HepG2 (cell line): Measurements from ENCODE around the gene FAM222B. TPM values are rescaled to one million over a fixed set of nuclear protein-coding genes. Genes with fewer than 3 reads are reported as not detected.
A peak's percentile ranks its signal among the peaks of the same experiment; 100 is the strongest.

Experiments used
- ARHGAP35 ChIP-seq: sonication (generic); formaldehyde crosslinking; IDR thresholded peaks from 2 replicates; pipeline ENCODE4 v1.9.0; 2022; ENCODE audit warnings: mild to moderate bottlenecking, inconsistent platforms, moderate library complexity, missing genetic modification reagents, borderline replicate concordance
- ARID3A ChIP-seq: IDR thresholded peaks from 2 replicates; pipeline ENCODE4 v1.6.1; 2012; ENCODE audit warnings: low read depth, low read length, improper control_type of control experiment
- ATRX ChIP-seq: sonication (generic); formaldehyde crosslinking; IDR thresholded peaks from 2 replicates; pipeline ENCODE4 v1.4.0; 2020; ENCODE audit warnings: missing genetic modification reagents, borderline replicate concordance
- CENPX ChIP-seq: sonication (generic); formaldehyde crosslinking; IDR thresholded peaks from 2 replicates; pipeline ENCODE4 v1.9.0; 2021; ENCODE audit warnings: mild to moderate bottlenecking, missing genetic modification reagents, moderate library complexity
- DZIP1 ChIP-seq: sonication (generic); formaldehyde crosslinking; IDR thresholded peaks from 2 replicates; pipeline ENCODE4 v1.5.0; 2020; ENCODE audit warnings: mild to moderate bottlenecking, missing genetic modification reagents
- GMEB2 ChIP-seq: IDR thresholded peaks from 2 replicates; pipeline ENCODE4 v1.6.1; 2016; ENCODE audit warnings: missing biosample characterization, missing genetic modification reagents, low read depth
- HOXD1 ChIP-seq: sonication (generic); formaldehyde crosslinking; IDR thresholded peaks from 2 replicates; pipeline ENCODE4 v1.5.0; 2020; ENCODE audit warnings: missing genetic modification reagents
- KLF11 ChIP-seq: IDR thresholded peaks from 2 replicates; pipeline ENCODE4 v1.6.1; 2016; ENCODE audit warnings: missing compliant biosample characterization
- MXI1 ChIP-seq: IDR thresholded peaks from 3 replicates; pipeline ENCODE4 v1.6.1; 2012; ENCODE audit warnings: low read depth, low read length, inconsistent platforms, borderline replicate concordance
- NFE2L2 ChIP-seq: fragments of 150-350 bp; IDR thresholded peaks from 2 replicates; pipeline ENCODE4 v1.6.1; 2014; ENCODE audit warnings: low read length
- NR2F6 ChIP-seq, 2 experiments: IDR thresholded peaks; 2 replicates each; pipeline ENCODE4 v1.6.1; 2016; ENCODE audit warnings: antibody characterized with exemption in 1 of 2, mild to moderate bottlenecking in 1 of 2
- POGZ ChIP-seq: sonication (generic); formaldehyde crosslinking; IDR thresholded peaks from 2 replicates; pipeline ENCODE4 v1.4.0; 2020; ENCODE audit warnings: mild to moderate bottlenecking, missing genetic modification reagents
- RAD21 ChIP-seq: fragments of 450-650 bp; formaldehyde crosslinking; IDR thresholded peaks from 2 replicates; pipeline ENCODE4 v1.5.0; 2020; ENCODE audit warnings: mild to moderate bottlenecking
- REPIN1 ChIP-seq: sonication (generic); formaldehyde crosslinking; IDR thresholded peaks from 2 replicates; pipeline ENCODE4 v1.8.0; 2022; ENCODE audit warnings: missing genetic modification reagents, low read depth, mild to moderate bottlenecking, borderline replicate concordance
- RNF2 ChIP-seq: fragments of 450-650 bp; conservative IDR thresholded peaks from 2 replicates; pipeline ENCODE4 v1.6.1; 2016; ENCODE audit warnings: low read depth
- TBX3 ChIP-seq: fragments of 450-650 bp; IDR thresholded peaks from 2 replicates; pipeline ENCODE4 v1.6.1; 2017; ENCODE audit warnings: antibody characterized with exemption, mild to moderate bottlenecking, inconsistent platforms, borderline replicate concordance
- ZBTB38 ChIP-seq: sonication (generic); formaldehyde crosslinking; IDR thresholded peaks from 2 replicates; pipeline ENCODE4 v1.5.1; 2020; ENCODE audit warnings: mild to moderate bottlenecking, missing genetic modification reagents
- ZFP36L1 ChIP-seq: sonication (generic); formaldehyde crosslinking; IDR thresholded peaks from 2 replicates; pipeline ENCODE4 v1.8.0; 2022; ENCODE audit warnings: mild to moderate bottlenecking, missing genetic modification reagents, moderate library complexity
- ZFP37 ChIP-seq: sonication (generic); formaldehyde crosslinking; IDR thresholded peaks from 2 replicates; pipeline ENCODE4 v1.4.0; 2020; ENCODE audit warnings: missing genetic modification reagents, borderline replicate concordance
- ZFP62 ChIP-seq: sonication (generic); formaldehyde crosslinking; IDR thresholded peaks from 2 replicates; pipeline ENCODE4 v1.4.0; 2020; ENCODE audit warnings: missing genetic modification reagents
- ZFP90 ChIP-seq: sonication (generic); formaldehyde crosslinking; IDR thresholded peaks from 2 replicates; pipeline ENCODE4 v1.8.0; 2022; ENCODE audit warnings: missing genetic modification reagents, mild to moderate bottlenecking, inconsistent platforms, borderline replicate concordance
- ZMYM4 ChIP-seq: sonication (generic); formaldehyde crosslinking; IDR thresholded peaks from 2 replicates; pipeline ENCODE4 v1.8.1; 2023; ENCODE audit warnings: mild to moderate bottlenecking, missing genetic modification reagents
- ZNF350 ChIP-seq: sonication (generic); formaldehyde crosslinking; IDR thresholded peaks from 2 replicates; pipeline ENCODE4 v1.4.0; 2020; ENCODE audit warnings: mild to moderate bottlenecking, low read depth, missing genetic modification reagents, borderline replicate concordance
- ZNF432 ChIP-seq: sonication (generic); formaldehyde crosslinking; IDR thresholded peaks from 2 replicates; pipeline ENCODE4 v1.5.0; 2020; ENCODE audit warnings: missing genetic modification reagents, mild to moderate bottlenecking, borderline replicate concordance
- ZNF709 ChIP-seq: sonication (generic); formaldehyde crosslinking; IDR thresholded peaks from 2 replicates; pipeline ENCODE4 v1.5.0; 2020; ENCODE audit warnings: mild to moderate bottlenecking, missing genetic modification reagents
- polyA plus RNA-seq, 8 experiments: library from polyadenylated mRNA; depleted of rRNA in 3 of 8; stranded (reverse) in 7 of 8; unstranded in 1 of 8; fragments of >200 nt; fragmentation: Illumina TruSeq in 4 of 8; extraction: Trizol in 4 of 8; gene quantifications; 2 replicates each; pipeline versions ENCODE4 v1.2.1 to v1.2.3, GENCODE V29; 2011 to 2016; ENCODE audit warnings: low read depth in 4 of 8, missing spikeins in 1 of 8, mixed read lengths in 1 of 8; ENCODE audit not compliant: insufficient read depth in 1 of 8
- total RNA-seq, 5 experiments: library from RNA; depleted of rRNA; stranded (reverse); fragments of >200 nt; fragmentation: Illumina TruSeq; extraction: Trizol; gene quantifications; 2 replicates each; pipeline ENCODE4 v1.2.3, GENCODE V29; 2016; ENCODE audit warnings: low read depth in 1 of 5

The FAM222B gene
- total and polyA plus RNA-seq, 2 of the 13 experiments (the other 11 are each of a cell fraction or from before 2014, with no cell fraction given) = 3.5 to 7.3 TPM

GRCh38 chr17:28750178-28751047 lies 92.2 kb downstream of the FAM222B start (continued):
- TF ChIP-seq MXI1 (peak; percentile 71; the same call in 1 of the 3 replicates), KLF11 (no peak), ZNF709 (no peak), ZBTB38 (no peak), GMEB2 (CRISPR knock-in tag) (no peak), ZFP36L1 (0 out of 2 replicates have a peak, but pooled peaks have one; percentile 44), HOXD1 (CRISPR knock-in tag) (no peak), ATRX (CRISPR knock-in tag) (no peak), NR2F6 (IDR thresholded peaks at IDR 0.05) (no peak), NR2F6 (CRISPR knock-in tag; IDR thresholded peaks at IDR 0.05) (peak; percentile 36; the same call in 1 of the 2 replicates), ZMYM4 (CRISPR knock-in tag) (peak; percentile 47; the same call in 1 of the 2 replicates), ZNF432 (CRISPR knock-in tag) (no peak), NFE2L2 (no peak), ZFP90 (CRISPR knock-in tag) (no peak), REPIN1 (peak; percentile 82; the same call in 1 of the 2 replicates), CENPX (CRISPR knock-in tag) (no peak), ZNF350 (CRISPR knock-in tag) (peak; percentile 54; the same call in 1 of the 2 replicates), TBX3 (no peak), ARHGAP35 (CRISPR knock-in tag) (no peak), ZFP62 (CRISPR knock-in tag) (no peak), ARID3A (peak; percentile 45; the same call in 1 of the 2 replicates), ZFP37 (CRISPR knock-in tag) (0 out of 2 replicates have a peak, but pooled peaks have one; percentile 45), RNF2 (no peak), RAD21 (CRISPR knock-in tag) (peak; percentile 95), POGZ (CRISPR knock-in tag) (peak; percentile 24; the same call in 1 of the 2 replicates), DZIP1 (CRISPR knock-in tag) (no peak)
